Activated CD4-positive, alpha-beta T cell treated with anti-CD3 and anti-CD28 coated beads for 36 hours (primary cell): ENCODE results near the gene HTR4. TPM values are rescaled to one million over a fixed set of nuclear protein-coding genes. Genes with fewer than 3 reads are reported as not detected.

Experiments used
- ATAC-seq: fragments of 200-7000 bp; cut with Tn5 transposase; one replicate; pipeline ENCODE4 v1.10.0; 2021; ENCODE audit warnings: mild to moderate bottlenecking, moderate library complexity
- CTCF ChIA-PET: fragments of 350-600 bp; sonication (Branson Sonifier 250); formaldehyde crosslinking; loops from one replicate; lab custom pipeline; 2021; ENCODE audit warnings: antibody characterized with exemption; lab: Charles Lee
- POLR2A ChIA-PET: fragments of 350-600 bp; sonication (Branson Sonifier 250); formaldehyde crosslinking; loops from one replicate; lab custom pipeline; 2021; ENCODE audit warnings: antibody characterized with exemption, inconsistent platforms; lab: Charles Lee
- DNase-seq: peaks from one replicate; pipeline ENCODE4 v3.0.0-alpha.2; 2020
- H3K27ac Mint-ChIP-seq: one replicate; pipeline ENCODE4 v1.8.0; 2021; ENCODE audit warnings: mixed read lengths
- H3K27me3 Mint-ChIP-seq: one replicate; pipeline ENCODE4 v1.8.0; 2021; ENCODE audit warnings: mixed read lengths
- H3K36me3 Mint-ChIP-seq: one replicate; pipeline ENCODE4 v1.8.0; 2021; ENCODE audit warnings: low read depth, mixed read lengths
- H3K4me1 Mint-ChIP-seq: one replicate; pipeline ENCODE4 v1.8.0; 2021; ENCODE audit warnings: mixed read lengths
- H3K4me3 Mint-ChIP-seq: one replicate; pipeline ENCODE4 v1.8.0; 2021; ENCODE audit warnings: mild to moderate bottlenecking, moderate library complexity, mixed read lengths
- H3K9me3 Mint-ChIP-seq: one replicate; pipeline ENCODE4 v1.8.0; 2021; ENCODE audit warnings: low read depth, mixed read lengths
- intact Hi-C, 2 experiments: fragments of 100-400 bp; cut with DNase I in 1 of 2; cut with micrococcal nuclease in 1 of 2; formaldehyde crosslinking; loops; one replicate each; pipeline versions ENCODE4 v1.14.2 to v1.15.1; 2022 to 2024; cut with DNase I, micrococcal nuclease
- total RNA-seq, 2 experiments: library from RNA; stranded (reverse); gene quantifications; one replicate each; pipeline ENCODE4 v1.2.3, GENCODE V29; 2021

Gene HTR4
- total RNA-seq, 2 experiments from 2014 or later: not detected

DNA sequence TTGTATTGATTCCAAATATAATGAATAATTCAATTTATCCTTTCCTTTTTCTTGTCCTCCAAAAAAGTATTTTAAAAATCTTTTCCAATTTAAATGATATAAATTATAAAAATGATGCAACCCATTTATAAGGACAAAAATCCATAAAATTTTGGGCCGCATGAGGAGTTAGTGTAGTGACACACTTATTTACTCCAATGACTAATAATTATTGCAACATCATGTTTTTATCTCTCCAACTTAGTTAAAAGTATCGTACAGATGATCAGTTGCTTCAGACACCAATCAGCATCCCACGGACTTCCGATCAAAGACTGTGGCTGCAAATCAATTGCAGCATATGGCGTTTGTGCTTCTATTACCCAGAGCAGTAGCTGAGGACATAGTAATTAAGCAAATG is 58.6 kb downstream of the HTR4 start:
- no peaks in the 10 kb centered on the region for H3K4me1 Mint-ChIP-seq
- peaks cover 2% of the 10 kb centered on the region for H3K36me3 Mint-ChIP-seq
- no peak overlapping the region for H3K4me3 Mint-ChIP-seq
- intact Hi-C loops: no loop called here
- H3K9me3 Mint-ChIP-seq: peaks cover 7% of the 10 kb centered on the region
- ChIA-PET CTCF (no interaction called here), POLR2A (no interaction called here)
- DNase-seq (no peak), ATAC-seq (no peak)
- H3K27ac Mint-ChIP-seq: no peak overlapping the region
- H3K27me3 Mint-ChIP-seq: peaks cover 10% of the 10 kb centered on the region

DNA sequence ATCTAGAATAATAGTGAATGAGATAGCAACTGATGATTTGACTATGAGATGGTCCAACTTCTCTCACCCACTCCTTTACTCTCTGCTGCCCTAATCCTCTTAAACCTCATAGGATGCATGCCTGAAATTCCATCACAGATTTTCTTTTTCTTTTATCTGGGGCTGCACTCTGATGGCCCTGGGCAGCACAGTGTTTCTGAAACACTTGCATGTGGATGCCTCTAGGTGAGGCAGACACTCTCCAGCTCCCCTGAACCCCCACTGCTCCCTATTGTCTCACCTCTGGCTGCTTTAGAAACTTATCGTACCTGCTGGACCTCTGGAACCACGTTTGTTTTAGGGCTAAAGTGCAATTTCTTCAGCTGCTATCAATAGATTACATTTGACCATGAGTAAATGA is 67.5 kb downstream of the HTR4 start:
- Mint-ChIP-seq H3K27ac (no peak overlapping the region), H3K4me1 (no peaks in the 10 kb centered on the region), H3K27me3 (peaks cover 3% of the 10 kb centered on the region), H3K4me3 (no peak overlapping the region), H3K36me3 (no peaks in the 10 kb centered on the region), H3K9me3 (no peaks in the 10 kb centered on the region)
- POLR2A ChIA-PET: no interaction called here
- DNase-seq (no peak), ATAC-seq (no peak)
- intact Hi-C loops: no loop called here
- CTCF ChIA-PET: interaction anchor here (0.9 to 1.9 kb wide), 2 partner anchors 144 to 265 kb away, joined by 3 to 7 read pairs; no protein-coding TSS in a partner anchor

DNA sequence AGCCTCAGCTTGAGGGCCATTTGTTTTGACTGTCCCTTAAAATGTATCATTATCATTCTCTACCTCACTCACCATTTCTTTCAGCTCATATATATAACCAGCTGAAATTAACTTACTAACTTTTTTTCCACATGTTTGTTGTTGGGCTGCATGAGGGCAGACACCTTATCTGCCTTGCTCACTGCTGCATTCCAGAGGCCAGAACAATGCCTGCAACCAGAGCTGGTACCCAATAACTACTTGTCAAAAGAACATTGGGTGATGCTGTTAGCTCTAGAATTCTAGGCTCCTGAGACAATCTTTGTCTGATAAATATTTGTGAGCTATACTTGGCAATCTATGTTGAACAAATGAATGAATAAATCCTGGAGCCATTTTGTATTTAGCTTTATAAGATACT is 68.3 kb downstream of the HTR4 start:
- CTCF ChIA-PET: interaction anchor here (0.9 to 1.9 kb wide), 2 partner anchors 144 to 266 kb away, joined by 3 to 7 read pairs; no protein-coding TSS in a partner anchor
- no peak for ATAC-seq
- no peaks in the 10 kb centered on the region for H3K4me1 Mint-ChIP-seq
- H3K27me3 Mint-ChIP-seq: no peaks in the 10 kb centered on the region
- H3K9me3 Mint-ChIP-seq: no peaks in the 10 kb centered on the region
- H3K4me3 Mint-ChIP-seq: no peak overlapping the region
- no peaks in the 10 kb centered on the region for H3K36me3 Mint-ChIP-seq
- DNase-seq: no peak
- intact Hi-C loops: no loop called here
- no peak overlapping the region for H3K27ac Mint-ChIP-seq
- POLR2A ChIA-PET: no interaction called here

DNA sequence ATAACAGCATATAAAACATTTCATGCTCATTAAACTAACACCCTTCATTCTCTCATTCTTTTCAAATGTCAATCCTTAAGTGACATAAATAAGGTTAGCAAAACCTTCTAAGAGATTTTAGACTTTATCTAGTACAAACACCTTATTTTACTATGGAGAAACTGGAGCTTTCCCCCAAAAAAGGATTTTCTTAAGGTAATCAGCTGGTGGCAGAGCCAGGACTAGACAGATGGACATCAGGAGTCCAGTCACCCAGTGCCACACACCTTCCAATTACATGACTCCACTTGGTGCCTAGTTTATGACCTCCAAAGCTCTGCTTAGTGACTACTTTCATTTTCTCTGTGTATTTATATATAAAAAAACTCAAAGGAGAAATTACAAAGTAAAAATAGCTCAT is 70.2 kb downstream of the HTR4 start:
- CTCF ChIA-PET: no interaction called here
- peaks cover 4% of the 10 kb centered on the region for H3K9me3 Mint-ChIP-seq
- ATAC-seq (no peak), DNase-seq (no peak)
- H3K36me3 Mint-ChIP-seq: no peaks in the 10 kb centered on the region
- no peak overlapping the region for H3K27ac Mint-ChIP-seq
- POLR2A ChIA-PET: no interaction called here
- no peaks in the 10 kb centered on the region for H3K4me1 Mint-ChIP-seq
- no peaks in the 10 kb centered on the region for H3K27me3 Mint-ChIP-seq
- no peak overlapping the region for H3K4me3 Mint-ChIP-seq
- intact Hi-C loops: no loop called here

DNA sequence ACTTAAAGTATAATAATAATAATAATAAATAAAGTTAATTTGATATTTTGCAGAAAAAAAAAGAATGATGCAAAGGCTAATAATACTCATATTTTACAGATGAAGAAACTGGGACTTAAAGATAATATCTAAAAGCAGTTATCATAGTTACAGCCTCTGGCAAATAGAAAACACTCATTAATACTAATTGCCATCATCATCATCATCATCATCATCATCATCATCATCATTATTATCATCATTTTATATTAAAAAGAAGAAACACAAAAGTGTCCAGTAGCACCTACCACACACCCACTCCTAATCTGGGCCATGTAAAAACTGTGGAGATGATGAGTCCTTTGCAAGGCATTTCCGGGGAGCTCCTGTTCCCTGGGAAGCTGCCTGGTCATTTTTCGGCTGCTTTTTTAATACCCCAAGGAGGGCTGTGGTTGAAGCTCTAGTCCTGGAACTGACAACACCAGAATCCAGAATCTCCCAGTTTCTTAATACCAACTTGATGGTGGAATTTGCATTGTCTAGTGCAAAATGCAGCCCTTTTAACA is 70.8 kb downstream of the HTR4 start:
- H3K27me3 Mint-ChIP-seq: no peaks in the 10 kb centered on the region
- CTCF ChIA-PET: no interaction called here
- DNase-seq (no peak), ATAC-seq (no peak)
- intact Hi-C loops: no loop called here
- H3K4me1 Mint-ChIP-seq: no peaks in the 10 kb centered on the region
- no peak overlapping the region for H3K4me3 Mint-ChIP-seq
- H3K9me3 Mint-ChIP-seq: peaks cover 4% of the 10 kb centered on the region
- no peak overlapping the region for H3K27ac Mint-ChIP-seq
- POLR2A ChIA-PET: no interaction called here
- no peaks in the 10 kb centered on the region for H3K36me3 Mint-ChIP-seq

DNA sequence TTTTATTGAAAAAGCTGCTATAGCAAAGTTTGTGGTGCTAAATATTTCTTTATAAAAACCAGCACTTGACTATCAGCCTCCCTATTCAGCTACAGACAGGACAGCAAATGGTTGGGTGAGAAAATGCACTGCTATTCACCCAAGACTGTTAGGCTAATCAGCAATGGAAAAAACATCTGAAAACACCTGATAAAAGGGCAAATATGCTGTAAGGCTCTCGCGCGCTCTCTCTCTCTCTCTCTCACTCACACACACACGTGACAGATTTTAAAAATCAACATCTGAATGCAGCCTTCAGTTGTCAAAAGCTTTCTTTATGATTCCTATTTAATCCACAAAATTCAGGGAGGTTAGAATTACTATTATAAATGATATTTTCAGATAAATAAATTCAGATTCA is 80.2 kb downstream of the HTR4 start:
- Mint-ChIP-seq H3K36me3 (no peaks in the 10 kb centered on the region), H3K27ac (no peak overlapping the region), H3K4me3 (no peak overlapping the region), H3K4me1 (no peaks in the 10 kb centered on the region), H3K27me3 (peaks cover 14% of the 10 kb centered on the region), H3K9me3 (no peaks in the 10 kb centered on the region)
- DNase-seq (no peak), ATAC-seq (no peak)
- CTCF ChIA-PET: no interaction called here
- intact Hi-C loops: no loop called here
- POLR2A ChIA-PET: no interaction called here

DNA sequence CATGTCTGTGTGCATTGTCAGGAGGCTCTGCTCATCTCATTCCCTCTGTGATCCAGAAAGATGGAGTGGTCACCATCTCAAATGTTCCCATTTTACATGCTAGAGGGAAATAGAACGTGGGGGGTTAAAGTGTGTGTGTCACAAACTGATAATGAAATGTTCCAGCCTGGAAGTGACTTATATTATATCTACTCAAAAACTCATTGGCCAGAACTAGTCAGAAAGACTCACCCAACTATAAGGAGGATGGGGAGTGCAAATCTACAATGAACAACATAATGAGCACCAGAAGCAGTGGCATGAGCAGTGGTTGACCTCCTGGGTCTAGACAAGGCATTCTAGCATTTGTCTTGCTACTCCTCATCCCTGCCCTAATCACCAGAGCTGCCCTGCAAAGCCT is 81.0 kb downstream of the HTR4 start:
- no peaks in the 10 kb centered on the region for H3K9me3 Mint-ChIP-seq
- POLR2A ChIA-PET: no interaction called here
- ATAC-seq (no peak), DNase-seq (no peak)
- CTCF ChIA-PET: no interaction called here
- no peaks in the 10 kb centered on the region for H3K4me1 Mint-ChIP-seq
- no peaks in the 10 kb centered on the region for H3K36me3 Mint-ChIP-seq
- H3K27me3 Mint-ChIP-seq: peaks cover 14% of the 10 kb centered on the region
- intact Hi-C loops: no loop called here
- H3K4me3 Mint-ChIP-seq: no peak overlapping the region
- H3K27ac Mint-ChIP-seq: no peak overlapping the region

DNA sequence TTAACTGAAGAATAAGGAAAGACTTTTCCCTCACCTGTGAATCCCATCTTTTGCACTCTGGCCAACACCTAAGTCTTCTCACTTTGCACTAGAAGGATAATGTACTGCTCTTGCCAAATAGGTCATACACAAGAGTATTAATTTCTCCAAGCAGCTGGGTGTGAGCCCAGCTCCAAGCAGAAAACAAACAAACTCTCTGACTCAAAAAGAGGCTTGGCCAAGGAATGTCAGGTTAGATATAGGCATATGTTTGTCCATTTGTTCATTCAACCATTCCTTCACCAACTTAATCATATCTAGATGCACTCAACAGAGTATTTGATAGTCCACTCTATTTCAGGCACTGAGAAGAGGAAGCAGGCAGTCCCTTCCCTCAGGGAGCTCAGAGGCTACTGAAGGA is 84.4 kb downstream of the HTR4 start:
- no peaks in the 10 kb centered on the region for H3K36me3 Mint-ChIP-seq
- ChIA-PET POLR2A (no interaction called here), CTCF (no interaction called here)
- no peak overlapping the region for H3K4me3 Mint-ChIP-seq
- intact Hi-C loops: no loop called here
- peaks cover 31% of the 10 kb centered on the region for H3K27me3 Mint-ChIP-seq
- H3K9me3 Mint-ChIP-seq: no peaks in the 10 kb centered on the region
- no peak overlapping the region for H3K27ac Mint-ChIP-seq
- no peaks in the 10 kb centered on the region for H3K4me1 Mint-ChIP-seq
- DNase-seq (no peak), ATAC-seq (no peak)

DNA sequence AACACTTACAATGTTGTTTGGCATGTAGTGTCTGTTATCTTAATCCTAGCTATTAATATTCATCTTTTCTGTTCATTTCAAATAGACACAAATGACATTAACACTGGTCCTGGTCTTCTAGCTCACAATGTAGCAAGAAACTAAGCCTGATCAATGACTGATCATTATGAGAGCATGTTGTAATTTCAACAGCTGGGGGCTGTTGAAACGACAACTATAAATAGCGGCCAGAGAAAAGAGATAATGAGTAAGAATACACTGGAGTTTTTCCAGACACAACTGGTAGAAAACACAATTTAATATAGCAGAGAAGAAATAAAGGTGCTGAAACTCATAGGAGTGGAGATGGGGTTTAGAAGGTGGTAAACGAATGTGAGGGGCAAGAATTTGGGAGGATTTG is 89.2 kb downstream of the HTR4 start:
- CTCF ChIA-PET: interaction anchor here (1.5 kb wide), 1 partner anchor 165 kb away, joined by 7 read pairs; no protein-coding TSS in a partner anchor
- Mint-ChIP-seq H3K9me3 (no peaks in the 10 kb centered on the region), H3K27me3 (peaks cover 28% of the 10 kb centered on the region), H3K36me3 (no peaks in the 10 kb centered on the region), H3K27ac (no peak overlapping the region), H3K4me1 (no peaks in the 10 kb centered on the region), H3K4me3 (no peak overlapping the region)
- intact Hi-C loops: no loop called here
- POLR2A ChIA-PET: no interaction called here
- ATAC-seq (no peak), DNase-seq (no peak)

DNA sequence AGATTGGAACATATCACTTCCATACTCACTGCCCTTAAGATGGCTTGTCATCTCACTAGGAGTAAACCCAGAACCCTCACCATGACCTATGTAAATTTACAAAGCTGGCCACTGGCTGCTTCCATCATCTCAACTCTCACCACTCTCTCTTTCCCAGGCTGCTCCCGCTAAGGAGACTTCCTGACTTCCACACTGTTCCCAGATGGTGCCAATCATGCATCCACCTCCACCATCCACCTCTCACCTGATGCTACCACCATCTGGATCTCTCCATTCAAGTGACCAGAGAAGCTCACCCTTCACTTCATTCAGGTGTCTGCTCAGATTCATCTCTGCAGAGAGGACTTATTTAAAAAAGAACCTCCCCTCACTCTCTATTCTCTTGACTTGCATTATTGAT is 91.3 kb downstream of the HTR4 start:
- no peaks in the 10 kb centered on the region for H3K36me3 Mint-ChIP-seq
- H3K4me1 Mint-ChIP-seq: no peaks in the 10 kb centered on the region
- no peak overlapping the region for H3K27ac Mint-ChIP-seq
- peaks cover 28% of the 10 kb centered on the region for H3K27me3 Mint-ChIP-seq
- CTCF ChIA-PET: interaction anchor here (1.2 kb wide), 1 partner anchor 168 kb away, joined by 3 read pairs; no protein-coding TSS in a partner anchor
- intact Hi-C loops: no loop called here
- H3K9me3 Mint-ChIP-seq: no peaks in the 10 kb centered on the region
- no peak overlapping the region for H3K4me3 Mint-ChIP-seq
- DNase-seq (no peak), ATAC-seq (no peak)
- POLR2A ChIA-PET: no interaction called here

DNA sequence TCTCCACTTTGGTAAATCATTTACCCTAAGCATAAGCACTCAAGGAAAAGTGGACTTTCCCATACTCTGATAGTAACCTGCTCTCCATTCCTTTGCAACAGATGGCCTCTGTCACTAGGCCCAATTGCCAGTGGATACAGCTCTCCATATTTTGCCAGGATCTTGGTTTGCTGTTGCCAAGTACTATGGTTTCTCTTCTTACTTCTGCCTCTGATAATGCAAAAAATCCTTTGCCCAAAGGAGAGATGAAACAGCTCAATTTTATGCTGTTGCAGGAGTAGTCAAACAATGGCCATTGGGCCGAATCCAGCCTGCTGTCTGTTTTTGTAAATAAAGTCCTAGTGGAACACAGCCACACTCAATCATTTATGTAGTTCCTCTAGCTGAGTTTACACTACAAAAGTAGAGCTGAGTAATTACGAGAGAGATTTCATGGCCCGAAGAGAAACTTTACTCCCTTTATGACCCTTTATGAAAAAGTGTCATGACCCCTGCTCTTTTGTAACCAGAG is 92.5 kb downstream of the HTR4 start:
- Mint-ChIP-seq H3K27ac (no peak overlapping the region), H3K4me1 (no peaks in the 10 kb centered on the region), H3K9me3 (no peaks in the 10 kb centered on the region), H3K36me3 (no peaks in the 10 kb centered on the region), H3K4me3 (no peak overlapping the region), H3K27me3 (peaks cover 19% of the 10 kb centered on the region)
- DNase-seq: no peak
- ChIA-PET POLR2A (no interaction called here), CTCF (interaction anchor here (0.7 to 0.8 kb wide), 2 partner anchors 11 to 115 kb away, joined by 3 read pairs; no protein-coding TSS in a partner anchor)
- intact Hi-C loops: no loop called here
- no peak for ATAC-seq

DNA sequence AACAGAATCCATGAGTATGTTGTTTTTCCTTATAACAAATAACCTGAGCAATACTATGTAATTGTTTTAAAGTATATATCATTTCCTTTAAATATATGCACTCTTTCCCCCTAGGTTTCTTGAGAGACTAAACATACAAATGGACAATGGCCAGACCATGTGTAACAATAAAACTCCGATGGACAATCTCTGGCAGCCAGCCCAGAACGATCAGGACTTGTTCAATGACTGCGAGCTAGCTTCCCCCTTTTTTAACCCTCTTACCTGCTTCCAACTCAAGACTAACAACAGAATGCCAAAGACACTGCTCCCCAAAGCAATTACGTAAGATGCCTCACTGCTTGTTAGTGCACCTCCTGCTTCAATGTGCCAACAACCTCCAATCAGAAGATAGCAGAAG is 94.9 kb downstream of the HTR4 start:
- no peak for ATAC-seq
- intact Hi-C loops: no loop called here
- POLR2A ChIA-PET: no interaction called here
- Mint-ChIP-seq H3K36me3 (no peaks in the 10 kb centered on the region), H3K27ac (no peak overlapping the region), H3K27me3 (peaks cover 10% of the 10 kb centered on the region), H3K4me3 (no peak overlapping the region), H3K4me1 (no peaks in the 10 kb centered on the region), H3K9me3 (no peaks in the 10 kb centered on the region)
- no peak for DNase-seq
- CTCF ChIA-PET: no interaction called here
